Ammon's horn (tissue), 1 donor: ENCODE measurements around the gene MAFF.
"Not testable (repeated sequence)": the region's sequence is repeated elsewhere in the genome, so short reads cannot be mapped to it uniquely, and the experiment has no call there.

Experiments used
- DNase-seq: peaks from one replicate; pipeline ENCODE4 v3.0.0-alpha.2; 2016; ENCODE audit warnings: low spot score

The MAFF gene

DNA sequence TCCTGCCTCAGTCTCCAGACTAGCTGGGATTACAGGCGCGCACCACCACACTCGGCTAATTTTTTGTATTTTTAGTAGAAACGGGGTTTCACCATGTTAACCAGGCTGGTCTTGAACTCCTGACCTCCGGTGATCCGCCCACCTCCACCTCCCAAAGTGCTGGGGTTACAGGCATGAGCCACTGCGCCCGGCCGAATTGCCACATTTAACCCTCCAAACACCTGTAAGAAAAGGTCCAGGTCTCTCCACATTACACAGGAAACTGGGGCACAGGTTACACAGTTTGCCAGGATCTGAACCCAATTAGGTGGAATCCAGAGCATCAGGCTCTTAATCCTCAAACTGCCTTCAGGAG lies 24.2 kb upstream of the MAFF start:
- DNase-seq = not testable (repeated sequence)

- peak; percentile 72 for DNase-seq
These were observed 23.7 kb upstream of the MAFF start for GRCh38 chr22:38177926-38178604.

GRCh38 chr22:38178605-38178937 lies 23.2 kb upstream of the MAFF start:
- not testable (repeated sequence) for DNase-seq

- DNase-seq = peak; percentile 72
These were observed 20.8 kb upstream of the MAFF start for GRCh38 chr22:38180841-38181452.

- DNase-seq = peak; percentile 98
These were observed 20.2 kb upstream of the MAFF start, which contains the start of gene PLA2G6 for GRCh38 chr22:38181453-38182200. Gene PLA2G6, minus strand, starts transcription at chr22:38181830. Its CDS starts 12,404 bp downstream, at chr22:38169426.

DNA sequence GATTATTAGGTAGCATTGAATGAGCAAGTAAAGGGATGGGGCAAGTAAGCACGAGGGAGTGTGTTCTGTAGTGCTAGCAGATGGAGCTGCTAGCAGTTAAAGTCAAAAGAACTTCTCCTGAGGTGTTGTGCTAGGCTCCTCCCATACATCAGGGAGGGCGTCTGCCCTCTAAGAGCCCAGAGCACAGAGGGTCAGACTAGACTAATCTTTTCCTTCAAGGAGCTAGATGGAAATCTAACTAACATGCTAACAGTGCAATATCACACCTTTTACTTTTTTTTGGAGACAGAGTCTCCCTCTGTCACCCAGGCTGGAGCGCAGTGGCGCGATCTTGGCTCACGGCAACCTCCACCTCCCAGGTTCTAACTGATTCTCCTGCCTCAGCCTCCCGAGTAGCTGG lies 17.0 kb upstream of the MAFF start:
- DNase-seq = no peak

DNA sequence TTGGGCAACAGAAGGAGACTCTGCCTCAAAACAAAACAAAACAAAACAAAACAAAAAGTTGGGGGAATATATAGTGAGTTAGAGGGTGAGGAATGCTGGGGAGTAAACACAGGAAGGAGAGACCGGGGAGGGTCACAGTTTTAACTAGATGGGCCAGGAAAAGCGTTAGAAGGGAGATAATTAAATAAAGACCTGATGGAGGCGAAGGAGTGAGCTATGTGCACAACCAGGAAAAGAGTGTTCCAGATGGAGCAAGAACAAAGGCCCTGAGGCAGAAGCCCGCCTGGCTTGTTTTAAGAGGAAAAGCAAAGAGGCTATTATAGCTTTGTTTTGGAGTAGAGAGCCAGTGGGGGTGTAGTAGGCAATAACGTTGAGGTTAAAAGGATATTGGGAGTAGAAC lies 15.4 kb upstream of the MAFF start:
- DNase-seq = no peak

- no peak for DNase-seq
These were observed 14.2 kb upstream of the MAFF start for GRCh38 chr22:38187413-38188212.

- DNase-seq = no peak
These were observed 12.7 kb upstream of the MAFF start for GRCh38 chr22:38189104-38189503.

DNA sequence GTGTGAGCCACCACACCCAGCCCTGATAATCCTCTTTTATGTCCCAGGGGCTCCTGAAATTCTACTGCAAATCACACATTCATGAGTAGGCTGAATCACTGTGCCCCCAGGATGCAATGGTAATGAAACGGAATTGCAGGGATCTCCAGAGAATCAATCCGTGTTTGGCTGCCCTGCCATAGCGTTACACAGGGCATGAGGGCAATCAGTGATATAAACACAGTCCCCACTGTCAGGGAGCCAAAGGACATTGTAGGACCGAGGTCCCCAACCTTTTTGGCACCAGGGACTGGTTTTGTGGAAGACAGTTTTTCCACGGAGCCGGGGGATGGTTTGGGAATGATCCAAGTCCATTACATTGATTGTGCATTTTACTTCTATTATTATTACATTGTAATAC lies 11.2 kb upstream of the MAFF start:
- DNase-seq = no peak

DNA sequence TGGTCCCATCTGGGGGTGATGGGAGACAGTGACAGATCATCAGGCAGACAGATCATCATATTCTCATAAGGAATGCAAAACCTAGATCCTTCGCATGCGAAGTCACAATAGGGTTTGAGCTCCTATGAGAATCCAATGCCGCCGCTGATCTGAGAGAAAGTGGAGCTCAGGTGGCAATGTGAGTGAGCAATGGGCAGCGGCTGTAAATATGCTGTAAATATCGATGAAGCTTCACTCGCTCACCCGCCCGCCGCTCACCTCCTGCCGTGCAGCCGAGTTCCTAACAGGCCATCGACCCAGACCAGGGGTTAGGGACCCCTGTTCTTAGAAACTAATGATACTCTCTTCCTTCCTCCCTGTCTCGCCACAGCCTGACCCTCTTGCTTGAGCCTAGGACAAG lies 10.7 kb upstream of the MAFF start:
- no peak for DNase-seq

DNA sequence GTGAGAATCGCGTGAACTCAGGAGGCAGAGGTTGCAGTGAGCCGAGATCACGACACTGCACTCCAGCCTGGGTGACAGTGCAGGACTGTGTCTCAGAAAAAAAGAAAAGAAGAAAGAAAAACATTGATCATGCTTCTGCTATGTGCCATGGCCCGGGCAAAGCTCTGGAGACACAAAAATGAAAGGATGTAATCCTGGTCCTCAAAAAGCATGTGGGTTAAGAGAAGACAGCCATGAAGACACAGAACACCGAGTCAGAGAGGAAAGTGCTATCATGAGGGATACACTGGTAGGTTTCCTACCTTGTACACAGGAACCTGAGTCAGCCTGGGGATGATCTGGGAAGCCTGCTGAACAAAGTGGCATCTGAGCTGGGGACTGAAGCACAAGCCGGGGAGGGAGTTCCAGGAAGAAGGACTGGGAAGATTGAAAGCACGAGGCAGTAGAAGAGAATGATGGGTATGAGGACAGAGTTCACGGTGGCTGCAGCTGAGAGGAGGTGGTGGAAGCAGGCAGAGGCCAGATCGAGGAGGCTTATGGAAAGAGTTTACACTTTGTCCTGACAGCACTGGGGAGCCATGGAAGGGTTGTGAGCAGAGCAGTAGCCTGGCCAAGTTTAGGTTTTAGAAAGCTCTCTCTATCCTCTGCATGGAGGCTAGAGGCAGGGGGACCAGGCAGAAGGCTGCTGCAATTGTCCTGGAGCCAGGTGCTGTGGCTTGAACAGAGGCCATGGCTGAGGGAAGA lies 9.9 kb upstream of the MAFF start:
- no peak for DNase-seq

DNA sequence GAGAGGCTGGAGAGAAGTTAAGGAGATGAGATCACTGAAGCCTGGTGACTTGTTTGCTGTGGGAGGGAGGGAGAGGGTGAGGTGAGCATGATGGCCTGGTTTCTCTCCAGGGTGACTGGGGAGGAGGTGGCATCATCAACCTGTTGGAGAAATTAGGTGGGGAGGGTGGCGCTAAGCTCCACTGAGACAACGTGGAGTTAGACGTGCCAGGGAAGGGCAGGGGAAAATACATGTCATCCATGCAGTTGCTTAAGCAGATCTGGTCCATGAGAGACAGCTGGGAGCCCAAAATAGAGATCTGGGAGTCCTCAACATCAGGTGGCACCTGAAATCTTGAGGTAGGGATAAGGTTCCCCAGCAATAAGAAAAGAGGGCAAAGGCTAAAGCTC lies 9.3 kb upstream of the MAFF start:
- no peak for DNase-seq

DNA sequence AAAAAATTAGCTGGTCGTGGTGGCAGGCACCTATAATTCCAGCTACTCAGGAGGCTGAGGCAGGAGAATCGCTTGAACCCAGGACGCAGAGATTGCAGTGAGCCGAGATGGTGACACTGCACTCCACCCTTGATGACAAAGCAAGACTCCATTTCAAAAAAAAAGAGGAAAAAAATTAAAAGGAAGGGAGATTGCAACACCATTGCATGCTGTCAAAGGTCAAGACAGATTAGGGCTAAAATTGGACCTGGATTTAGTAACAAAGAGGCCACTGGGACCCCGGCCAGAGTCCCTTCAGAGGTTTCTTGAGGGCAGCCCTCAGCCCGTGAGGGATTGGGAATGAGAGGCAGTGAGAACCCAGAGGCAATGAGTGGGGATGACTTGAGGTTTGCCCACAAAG lies 8.2 kb upstream of the MAFF start:
- no peak for DNase-seq

DNA sequence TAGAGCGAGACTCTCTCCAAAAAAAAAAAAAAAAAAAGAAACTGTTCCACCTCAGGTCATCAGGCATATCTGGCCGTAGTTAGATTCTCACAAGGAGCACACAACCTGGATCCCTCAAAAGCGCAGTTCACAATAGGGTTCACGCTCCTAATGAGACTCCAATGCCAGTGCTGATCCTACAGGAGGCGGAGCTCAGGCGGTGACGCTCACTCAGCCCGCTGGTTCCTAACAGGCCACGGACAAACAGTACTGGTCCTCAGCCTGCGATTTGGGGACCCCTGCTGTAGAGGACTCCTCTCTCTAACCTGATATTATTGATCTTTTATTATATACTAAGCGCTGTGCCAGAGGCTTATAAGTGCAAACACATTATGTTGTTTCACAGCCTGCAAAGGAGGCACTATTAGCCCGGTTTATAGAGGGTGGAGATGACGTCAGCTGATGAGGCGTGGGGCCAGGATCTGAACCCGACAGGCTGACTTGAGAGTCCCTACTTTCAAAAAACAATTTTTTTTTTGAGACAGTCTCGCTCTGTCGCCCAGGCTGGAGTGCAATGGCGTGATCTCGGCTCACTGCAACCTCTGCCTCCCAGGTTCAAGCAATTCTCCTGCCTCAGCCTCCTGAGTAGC lies 4.9 kb upstream of the MAFF start:
- DNase-seq = no peak

DNA sequence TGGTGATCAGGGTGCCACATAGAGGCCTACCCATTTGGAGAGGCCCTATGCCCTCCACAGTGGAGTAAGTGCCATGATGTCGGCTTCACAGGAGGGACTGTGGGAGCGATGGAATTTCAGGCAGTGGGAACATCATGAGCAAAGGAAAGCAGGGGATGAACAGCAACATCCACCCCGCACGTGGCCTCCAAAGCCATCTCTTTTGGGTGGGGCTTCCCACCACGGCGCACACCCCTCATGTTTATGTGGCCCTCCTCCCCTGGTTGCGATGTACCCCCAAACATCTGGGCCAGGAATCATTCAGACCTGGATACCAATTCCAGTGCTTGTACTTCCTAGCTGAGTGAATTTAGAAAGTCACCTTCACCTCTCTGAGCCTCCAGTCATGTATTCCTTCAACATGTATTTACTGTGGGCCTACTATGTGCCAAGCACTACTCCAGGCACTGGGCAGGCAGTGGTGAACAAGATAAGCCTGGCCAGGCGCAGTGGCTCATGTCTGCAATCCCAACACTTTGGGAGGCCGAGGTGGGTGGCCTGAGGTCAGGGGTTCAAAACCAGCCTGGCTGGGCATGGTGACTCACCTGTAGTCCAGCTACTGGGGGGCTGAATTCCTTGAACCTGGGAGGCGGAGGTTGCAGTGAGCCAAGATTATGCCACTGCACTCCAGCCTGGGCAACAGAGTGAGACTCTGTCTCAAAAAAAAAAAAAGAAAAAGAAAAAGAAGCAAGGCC lies 1.8 kb upstream of the MAFF start:
- no peak for DNase-seq

DNA sequence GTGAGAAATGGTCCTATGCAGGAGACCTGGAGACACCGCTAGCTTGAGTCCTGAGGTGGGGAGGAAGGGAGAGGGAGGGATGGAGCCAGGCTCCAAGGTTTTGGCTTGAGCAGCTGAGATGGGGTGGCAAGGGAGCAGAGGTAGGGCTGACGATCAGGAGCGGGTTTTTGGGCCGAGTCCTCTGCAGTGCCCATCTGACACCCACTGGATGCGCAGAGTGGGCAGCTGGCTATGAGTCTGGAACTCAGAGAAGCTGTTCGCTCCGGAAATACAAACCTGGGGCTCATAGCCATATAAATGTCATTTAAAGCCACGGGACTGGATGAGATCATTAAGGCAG lies 453 bp upstream of the MAFF start:
- DNase-seq = no peak

GRCh38 chr22:38202437-38203089 lies 769 bp downstream of the MAFF start:
- peak; percentile 47 for DNase-seq

DNA sequence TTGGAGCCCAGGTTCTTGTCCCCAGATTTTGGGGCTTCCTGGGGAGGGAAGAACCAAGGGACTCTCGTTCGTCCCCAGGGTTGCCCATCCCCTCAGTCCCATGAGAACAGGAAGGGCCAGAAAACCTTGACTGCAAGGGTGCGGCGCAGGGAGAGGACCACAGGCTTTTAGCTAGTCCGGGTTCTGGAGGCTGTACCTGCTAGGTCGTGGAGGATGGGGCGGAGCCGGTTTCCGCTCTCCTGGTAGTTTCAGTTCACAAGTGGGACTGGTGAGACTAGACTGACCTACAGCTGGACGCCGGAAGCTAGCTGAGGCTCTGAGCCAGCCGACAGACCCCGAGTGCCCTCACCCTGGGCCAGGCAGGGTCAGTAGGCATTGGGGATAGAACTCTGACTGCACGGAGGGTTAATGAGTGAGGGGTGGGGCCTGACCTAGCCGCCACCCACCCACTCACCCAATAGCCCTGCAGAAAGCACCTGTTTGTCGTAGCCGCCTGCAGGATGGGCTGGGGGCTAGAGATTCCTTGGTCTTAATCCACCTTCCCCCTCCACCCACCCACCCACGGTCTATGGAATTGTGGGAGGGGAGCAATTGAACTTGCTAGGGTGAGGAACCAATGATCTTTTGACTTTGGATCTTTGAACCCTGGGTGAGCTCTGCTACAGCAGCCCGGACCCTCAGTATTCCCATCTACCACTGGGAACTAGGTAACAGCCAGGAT lies 1.5 kb downstream of the MAFF start:
- DNase-seq = no peak
